HG03342 (cell line): ENCODE data around the gene CDC6.

Source experiments
- ATAC-seq: cut with Tn5 transposase; IDR thresholded peaks from one replicate; pipeline ENCODE4 v1.9.1; 2021; ENCODE audit warnings: mild to moderate bottlenecking, moderate library complexity; ENCODE audit not compliant: unreplicated experiment

CDC6 gene

GRCh38 chr17:40321961-40322357 is 34.3 kb downstream of the CDC6 start:
- ATAC-seq, result no peak

GRCh38 chr17:40322358-40323315 is 35.0 kb downstream of the CDC6 start:
- ATAC-seq, result peak; percentile 30

GRCh38 chr17:40323391-40324381 is 36.0 kb downstream of the CDC6 start:
- no peak for ATAC-seq

- ATAC-seq, result no peak
These were observed 37.7 kb downstream of the CDC6 start for GRCh38 chr17:40325156-40326013.

GRCh38 chr17:40326014-40326831 is 38.5 kb downstream of the CDC6 start:
- ATAC-seq, result no peak

GRCh38 chr17:40326832-40327199 is 39.1 kb downstream of the CDC6 start:
- no peak for ATAC-seq

- ATAC-seq, result no peak
These were observed 39.6 kb downstream of the CDC6 start for GRCh38 chr17:40327244-40327729.

GRCh38 chr17:40327735-40328385 is 40.2 kb downstream of the CDC6 start:
- no peak for ATAC-seq

GRCh38 chr17:40328386-40328766 is 40.7 kb downstream of the CDC6 start:
- ATAC-seq, result no peak

- ATAC-seq, result no peak
These were observed 42.4 kb downstream of the CDC6 start for GRCh38 chr17:40329839-40330794.

GRCh38 chr17:40330850-40331470 is 43.3 kb downstream of the CDC6 start:
- ATAC-seq, result no peak

- no peak for ATAC-seq
These were observed 44.3 kb downstream of the CDC6 start for GRCh38 chr17:40331743-40332641.

GRCh38 chr17:40333781-40334448 is 46.2 kb downstream of the CDC6 start:
- ATAC-seq, result no peak

- no peak for ATAC-seq
These were observed 47.9 kb downstream of the CDC6 start for GRCh38 chr17:40335620-40336019.

- ATAC-seq, result no peak
These were observed 49.7 kb downstream of the CDC6 start for GRCh38 chr17:40337351-40337750.

GRCh38 chr17:40338058-40338457 is 50.4 kb downstream of the CDC6 start:
- ATAC-seq, result no peak
